Midbrain (tissue), 1 donor: Measurements from ENCODE around the gene RAPGEF6.
"Not testable (repeated sequence)": the region's sequence is repeated elsewhere in the genome, so short reads cannot be mapped to it uniquely, and the experiment has no call there.

ENCODE experiments used
- DNase-seq: peaks from one replicate; lab custom pipeline; 2025; lab: John Stamatoyannopoulos, UW

The RAPGEF6 gene

GRCh38 chr5:131609774-131610173, 25.3 kb downstream of the RAPGEF6 start:
- no peak for DNase-seq

DNA sequence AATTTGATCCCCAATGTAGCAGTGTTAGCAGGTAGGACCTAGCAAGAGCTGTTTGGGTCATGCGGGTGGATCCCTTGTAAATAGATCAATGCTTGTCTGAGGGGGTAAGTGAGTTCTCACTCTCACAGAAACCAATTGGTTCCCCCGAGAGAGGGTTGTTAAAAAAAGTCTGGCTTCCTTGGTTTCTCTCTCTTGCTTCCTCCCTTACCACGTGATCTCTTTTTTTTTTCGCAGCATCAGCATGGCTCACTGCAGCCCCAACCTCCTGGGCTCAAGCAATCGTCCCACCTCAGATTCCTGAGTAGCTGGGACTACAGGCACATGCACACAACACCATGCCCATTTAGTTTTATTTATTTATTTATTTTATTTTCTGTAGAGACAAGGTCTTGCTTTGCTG, 26.4 kb downstream of the RAPGEF6 start:
- DNase-seq = no peak

DNA sequence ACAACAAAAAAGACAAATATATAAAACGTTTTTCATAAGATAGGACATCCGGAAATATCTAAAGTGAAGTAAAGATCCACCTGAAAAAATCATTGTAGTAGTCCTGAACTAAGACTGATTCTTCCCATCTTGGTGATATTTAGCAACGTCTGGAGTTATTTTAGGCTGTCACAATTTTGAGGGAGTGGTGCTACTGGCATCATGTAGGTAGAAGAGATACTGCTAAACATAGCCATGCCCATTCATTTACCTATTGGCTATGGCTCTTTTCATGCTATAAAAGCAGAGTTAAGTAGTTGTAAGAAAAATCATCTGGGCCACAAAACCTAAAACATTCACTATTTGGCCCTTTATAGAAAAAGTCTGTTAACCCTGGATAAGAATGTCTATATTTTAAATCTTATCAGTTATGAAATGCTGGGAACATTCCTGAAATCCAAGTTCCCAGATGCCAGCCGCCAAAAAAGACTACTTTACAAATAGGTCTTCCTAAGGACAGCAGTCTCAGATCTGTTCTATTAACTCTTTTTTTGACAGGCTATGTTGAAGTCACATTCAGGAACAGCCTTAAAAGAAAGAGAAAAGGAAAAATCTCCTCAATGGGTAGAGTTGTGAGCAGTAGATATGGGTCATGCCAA, 27.0 kb downstream of the RAPGEF6 start:
- no peak for DNase-seq

DNA sequence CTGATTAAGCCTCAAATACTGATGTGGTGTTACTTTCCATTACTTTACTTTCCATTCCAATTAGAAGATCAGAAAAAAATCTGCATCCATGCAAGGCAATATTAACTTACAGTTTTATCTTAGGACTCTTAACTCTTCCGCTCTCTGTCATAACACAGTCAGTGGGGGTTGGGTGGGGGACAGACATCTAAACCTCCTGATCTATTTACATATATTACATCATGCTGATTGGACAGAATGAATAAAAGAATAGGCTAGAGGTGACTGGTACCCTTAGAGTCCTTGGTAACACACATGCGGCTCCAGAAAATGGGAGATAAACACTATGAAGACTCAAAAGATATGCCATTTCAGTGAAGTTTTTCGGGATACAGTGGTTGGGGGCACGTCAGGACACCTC, 27.6 kb downstream of the RAPGEF6 start:
- no peak for DNase-seq

DNA sequence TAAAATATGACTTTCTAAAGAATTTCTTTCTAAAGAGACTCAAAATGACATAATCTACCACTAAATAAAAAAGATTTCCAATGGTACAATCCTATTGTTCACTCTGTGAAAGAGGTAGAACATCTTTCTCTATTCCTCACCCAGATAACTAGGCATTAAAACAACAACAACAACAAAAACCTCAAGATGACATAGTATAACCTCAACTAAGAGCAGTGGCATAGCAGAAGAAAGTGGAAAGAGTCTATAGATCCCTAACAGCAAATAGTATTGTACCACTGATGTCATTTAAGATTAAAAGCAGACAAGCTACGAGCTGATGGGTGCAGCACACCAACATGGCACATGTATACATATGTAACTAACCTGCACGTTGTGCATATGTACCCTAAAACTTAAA, 29.9 kb downstream of the RAPGEF6 start:
- no peak for DNase-seq

GRCh38 chr5:131595088-131596033, 39.7 kb downstream of the RAPGEF6 start:
- DNase-seq = no peak

DNA sequence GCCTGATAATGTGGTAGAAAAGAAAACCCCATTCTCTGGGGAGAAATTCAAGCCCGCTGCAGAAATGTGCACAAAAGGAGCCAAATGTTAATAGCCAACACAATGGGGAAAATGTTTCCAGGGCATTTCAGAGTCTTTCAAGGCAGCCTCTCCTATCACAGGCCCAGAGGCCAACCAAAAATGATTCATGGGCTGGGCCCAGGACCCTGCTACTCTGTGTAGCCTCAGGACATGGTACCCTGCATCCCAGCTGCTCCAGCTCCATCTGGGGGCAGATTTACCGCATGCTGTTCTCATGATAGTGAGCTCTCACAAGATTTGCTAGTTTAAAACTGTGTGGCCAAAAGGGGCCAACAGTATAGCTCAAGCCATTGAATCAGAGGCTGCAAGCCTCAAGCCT, 41.1 kb downstream of the RAPGEF6 start:
- DNase-seq = no peak

- not testable (repeated sequence) for DNase-seq
Observed at GRCh38 chr5:131593436-131593835, 41.6 kb downstream of the RAPGEF6 start.

- peak; percentile 65 for DNase-seq
Observed at GRCh38 chr5:131589510-131590348, 45.3 kb downstream of the RAPGEF6 start.

DNA sequence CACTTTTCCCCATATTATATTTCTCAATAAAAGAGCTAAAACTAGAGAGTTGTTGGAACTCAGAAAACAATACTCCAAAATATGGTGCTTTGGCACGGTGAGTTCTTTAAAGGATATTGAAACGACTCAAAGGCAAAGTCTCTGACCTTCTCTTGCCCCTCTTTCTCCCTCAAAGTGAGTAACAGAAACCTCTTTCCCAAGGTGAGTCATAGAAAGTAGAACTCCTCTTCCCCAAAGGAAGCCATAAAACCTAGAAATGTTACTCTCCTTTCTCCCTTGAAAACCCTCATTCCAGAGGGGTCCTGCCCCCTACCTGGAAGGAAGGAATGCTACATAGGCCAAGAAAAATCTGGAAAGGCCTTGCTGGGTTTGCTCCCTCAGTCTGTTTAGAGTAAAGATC, 47.5 kb downstream of the RAPGEF6 start:
- no peak for DNase-seq

DNA sequence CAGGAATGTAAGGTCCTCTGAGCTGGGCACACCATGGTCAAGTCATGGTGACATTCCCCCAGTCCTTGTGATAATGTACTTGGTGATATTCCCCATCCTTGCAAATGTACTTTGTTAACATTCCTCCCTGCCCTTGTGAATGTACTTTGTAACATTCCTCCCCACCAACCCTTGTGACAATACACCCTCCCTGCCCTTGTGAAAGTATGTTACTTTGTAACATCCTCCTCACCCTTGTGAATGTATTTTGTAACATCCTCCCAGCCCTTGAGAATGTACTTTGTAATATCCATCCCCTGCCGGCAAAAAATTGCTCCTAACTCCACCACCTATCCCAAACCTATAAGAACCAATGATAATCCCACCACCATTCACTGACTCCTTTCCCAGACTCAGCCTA, 53.3 kb downstream of the RAPGEF6 start:
- DNase-seq = no peak

GRCh38 chr5:131579917-131580671, 54.9 kb downstream of the RAPGEF6 start:
- DNase-seq = no peak

DNA sequence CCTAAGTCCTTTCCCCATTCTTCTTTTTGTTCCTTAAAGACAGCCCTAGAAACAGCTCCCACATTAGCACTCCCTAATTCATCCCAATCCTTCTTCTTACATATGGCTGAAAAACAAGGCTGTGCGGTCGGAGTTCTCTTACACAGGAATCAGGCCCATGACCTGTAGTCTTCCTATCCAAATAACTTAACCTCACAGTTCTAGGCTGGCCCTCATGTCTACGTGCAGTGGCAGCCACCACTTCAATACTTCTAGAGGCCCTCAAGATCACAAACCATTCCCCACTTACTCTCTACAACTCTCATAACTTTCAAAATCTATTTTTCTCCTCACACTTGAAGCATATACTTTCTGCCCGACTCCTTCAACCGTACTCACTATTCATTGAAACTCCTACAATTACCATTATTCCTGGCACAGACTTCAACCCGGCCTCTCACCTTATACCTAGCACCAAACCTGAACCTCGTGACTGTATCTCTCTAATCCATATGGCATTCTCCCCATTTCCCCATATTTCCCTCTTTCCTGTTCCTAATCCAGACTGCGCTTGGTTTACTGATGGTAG, 59.3 kb downstream of the RAPGEF6 start:
- no peak for DNase-seq

- DNase-seq = no peak
Observed at GRCh38 chr5:131571669-131572168, 63.3 kb downstream of the RAPGEF6 start.

GRCh38 chr5:131570757-131571156, 64.3 kb downstream of the RAPGEF6 start:
- no peak for DNase-seq

DNA sequence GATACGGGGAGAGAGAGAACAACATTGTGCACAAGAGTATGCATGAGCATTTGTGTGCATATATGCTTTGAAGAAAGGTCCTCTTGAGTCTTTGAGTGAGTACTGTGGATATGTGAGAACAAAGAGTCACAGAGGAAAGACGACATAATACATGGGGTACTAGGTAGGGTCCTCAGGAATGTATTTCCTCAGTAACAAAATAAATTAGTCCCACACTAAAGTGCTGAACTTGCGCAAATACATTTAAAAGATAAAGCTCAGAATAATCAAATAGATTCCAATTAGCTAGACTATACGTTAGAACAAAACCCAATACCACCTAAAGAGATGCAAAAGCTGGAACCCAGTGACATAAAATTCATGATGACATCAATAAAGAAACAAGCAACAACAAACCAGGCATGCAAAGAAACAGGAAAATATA, 70.8 kb downstream of the RAPGEF6 start:
- no peak for DNase-seq

DNA sequence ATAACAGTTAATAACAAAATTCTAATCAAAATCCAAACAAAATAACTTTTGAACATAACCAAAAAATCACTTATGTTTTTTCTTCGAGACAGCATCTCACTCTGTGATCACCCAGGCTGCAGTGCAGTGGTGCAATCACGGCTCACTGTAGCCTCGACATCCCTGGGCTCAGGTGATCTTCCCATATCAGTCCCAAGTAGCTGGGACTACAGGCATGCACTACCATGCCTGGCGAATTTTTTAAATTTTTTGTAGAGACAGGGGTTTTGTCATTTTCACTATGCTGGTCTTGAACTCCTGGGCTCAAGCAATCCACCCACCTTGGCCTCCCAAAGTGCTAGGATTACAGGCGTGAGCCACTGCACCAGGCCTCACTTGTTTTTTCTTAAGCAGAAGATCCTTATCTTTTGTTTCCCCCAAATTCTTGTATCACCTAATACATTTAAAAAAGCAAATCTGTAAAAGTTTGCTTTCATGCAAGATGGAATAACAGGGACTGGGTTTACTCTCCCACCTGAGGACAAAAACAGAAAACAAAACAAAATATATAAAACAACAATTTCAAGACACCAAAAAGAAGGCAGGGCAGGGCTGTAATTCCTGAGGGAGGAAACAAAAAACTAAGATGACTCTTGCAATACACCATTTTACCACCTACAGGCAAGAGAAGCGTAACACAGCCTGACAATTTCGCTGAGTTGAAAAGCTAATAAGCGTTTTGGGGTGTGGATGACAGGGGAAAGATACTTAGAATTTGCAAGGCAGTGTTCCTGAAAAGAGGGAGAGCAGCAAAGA, 71.4 kb downstream of the RAPGEF6 start:
- DNase-seq = no peak

GRCh38 chr5:131550606-131551005, 84.4 kb downstream of the RAPGEF6 start:
- DNase-seq = no peak

DNA sequence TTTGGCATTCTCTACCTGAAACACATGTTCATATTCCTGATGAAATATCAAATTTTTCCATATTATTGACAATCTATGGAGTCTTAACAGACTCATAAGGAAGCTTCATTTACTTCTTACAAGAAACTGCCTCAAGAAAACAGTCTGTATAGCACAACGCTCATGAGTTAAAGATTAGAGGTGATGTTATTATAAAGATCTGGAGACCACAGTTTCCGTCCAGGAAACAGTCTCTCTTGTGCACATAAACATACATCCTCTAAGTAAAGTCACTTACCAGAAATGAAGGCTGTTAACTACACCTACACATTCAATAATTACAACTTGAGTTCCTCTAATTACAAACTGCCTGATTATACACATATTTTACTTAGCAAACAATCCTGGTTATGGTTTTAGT, 86.9 kb downstream of the RAPGEF6 start:
- no peak for DNase-seq

DNA sequence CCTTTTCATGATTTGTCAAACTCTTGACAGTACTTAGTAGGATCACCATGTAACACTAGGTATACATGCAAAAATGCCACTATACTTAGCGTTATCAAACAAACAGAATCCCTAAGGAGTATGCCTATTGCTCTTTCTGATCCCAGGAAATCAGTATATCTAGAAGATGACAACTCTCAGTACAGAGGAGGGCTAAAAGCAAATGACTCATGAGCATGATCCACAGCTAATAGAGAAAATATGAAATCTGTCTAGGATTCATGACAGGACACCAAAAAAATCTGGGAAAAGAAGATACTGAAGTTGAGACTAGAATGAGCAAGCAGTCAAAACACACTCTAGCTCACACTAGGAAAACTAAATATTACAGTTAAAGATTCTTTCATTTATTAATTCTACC, 89.2 kb downstream of the RAPGEF6 start:
- no peak for DNase-seq
